ENCODE measurements around the gene MZB1.

- TF ChIP-seq, protein P1, sequence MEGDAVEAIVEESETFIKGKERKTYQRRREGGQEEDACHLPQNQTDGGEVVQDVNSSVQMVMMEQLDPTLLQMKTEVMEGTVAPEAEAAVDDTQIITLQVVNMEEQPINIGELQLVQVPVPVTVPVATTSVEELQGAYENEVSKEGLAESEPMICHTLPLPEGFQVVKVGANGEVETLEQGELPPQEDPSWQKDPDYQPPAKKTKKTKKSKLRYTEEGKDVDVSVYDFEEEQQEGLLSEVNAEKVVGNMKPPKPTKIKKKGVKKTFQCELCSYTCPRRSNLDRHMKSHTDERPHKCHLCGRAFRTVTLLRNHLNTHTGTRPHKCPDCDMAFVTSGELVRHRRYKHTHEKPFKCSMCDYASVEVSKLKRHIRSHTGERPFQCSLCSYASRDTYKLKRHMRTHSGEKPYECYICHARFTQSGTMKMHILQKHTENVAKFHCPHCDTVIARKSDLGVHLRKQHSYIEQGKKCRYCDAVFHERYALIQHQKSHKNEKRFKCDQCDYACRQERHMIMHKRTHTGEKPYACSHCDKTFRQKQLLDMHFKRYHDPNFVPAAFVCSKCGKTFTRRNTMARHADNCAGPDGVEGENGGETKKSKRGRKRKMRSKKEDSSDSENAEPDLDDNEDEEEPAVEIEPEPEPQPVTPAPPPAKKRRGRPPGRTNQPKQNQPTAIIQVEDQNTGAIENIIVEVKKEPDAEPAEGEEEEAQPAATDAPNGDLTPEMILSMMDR (IDR thresholded peaks at IDR 0.05), result peak in 4 of 6 experiments; percentile 22 to 63 (median 54)
- TF ChIP-seq POLR2A (IDR thresholded peaks at IDR 0.05) (no peak), POLR2AphosphoS5 (IDR thresholded peaks at IDR 0.05) (no peak)
Measured at GRCh38 chr5:139394123-139394653, 4.5 kb upstream of the MZB1 start.
